Stimulated activated CD8-positive, alpha-beta memory T cell treated with anti-CD3 and anti-CD28 coated beads, Interleukin-4, amount 100 ng/mL, for 24 hours (primary cell): Measurements from ENCODE around the gene YBX1.
A peak's percentile ranks its signal among the peaks of the same experiment; 100 is the strongest.

Experiments
- DNase-seq: peaks from one replicate; pipeline ENCODE4 v3.0.0-alpha.2; 2020; ENCODE audit warnings: low read depth

The YBX1 gene

DNA sequence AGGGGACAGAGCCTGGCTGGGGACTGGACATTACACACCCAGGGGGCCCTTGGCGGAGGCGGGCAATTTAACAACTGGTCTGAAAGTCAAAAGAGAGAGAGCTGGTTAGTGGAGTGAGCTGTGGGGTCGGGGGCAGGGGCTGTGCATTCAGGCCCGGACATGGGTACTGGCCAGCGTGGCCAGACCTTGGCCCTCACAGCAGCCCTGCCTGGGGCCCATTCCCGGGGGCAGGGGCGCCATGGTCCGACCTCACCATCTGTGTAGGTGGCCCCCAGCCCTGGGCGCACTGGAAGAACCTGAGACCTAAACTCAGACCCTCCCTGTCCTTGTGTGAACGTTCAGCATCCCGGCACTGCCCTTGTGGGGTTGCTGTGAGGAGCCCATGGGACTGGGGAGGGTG is 52.8 kb downstream of the YBX1 start:
- DNase-seq: no peak

DNA sequence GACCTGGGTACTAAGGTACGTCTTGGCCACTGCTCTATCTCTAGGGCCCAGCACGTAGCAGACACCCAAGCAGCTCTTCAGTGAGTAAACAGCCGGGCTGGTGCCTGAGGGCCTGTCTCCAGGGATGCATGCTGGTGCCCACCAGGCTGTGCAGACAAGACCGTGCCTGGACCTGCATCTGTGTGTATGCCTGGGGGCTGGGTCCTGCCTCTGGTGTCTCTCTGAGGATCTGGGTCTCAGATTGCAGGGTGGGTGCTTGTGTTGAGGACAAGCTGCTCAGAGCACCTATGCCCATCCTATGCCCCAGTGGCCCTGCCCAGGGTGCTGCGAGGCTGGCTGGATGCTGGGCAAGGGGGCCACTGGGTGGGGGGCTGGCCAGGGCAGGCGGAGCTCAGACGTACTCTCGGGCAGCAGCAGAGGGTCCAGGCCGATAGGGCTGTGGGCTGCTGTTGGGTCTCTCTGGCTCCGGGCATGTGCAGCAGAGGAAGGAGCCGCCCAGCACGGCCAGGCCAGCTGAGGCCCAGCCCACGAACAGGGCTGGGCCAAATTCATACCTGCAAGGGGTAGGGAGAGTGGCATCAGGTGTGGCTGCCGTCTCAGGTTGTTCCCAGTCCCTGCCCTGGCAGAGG is 53.4 kb downstream of the YBX1 start:
- DNase-seq: no peak

GRCh38 chr1:42736152-42736551 is 53.9 kb downstream of the YBX1 start:
- no peak for DNase-seq

- no peak for DNase-seq
These were observed 54.5 kb downstream of the YBX1 start for GRCh38 chr1:42736571-42737200.

- DNase-seq: no peak
These were observed 55.0 kb downstream of the YBX1 start for GRCh38 chr1:42737257-42737656.

- no peak for DNase-seq
These were observed 55.9 kb downstream of the YBX1 start for GRCh38 chr1:42737986-42738677.

GRCh38 chr1:42738678-42739226 is 56.5 kb downstream of the YBX1 start:
- no peak for DNase-seq

GRCh38 chr1:42739753-42740700 is 57.8 kb downstream of the YBX1 start, which contains the start of gene CLDN19:
CLDN19 (minus strand) TSS chr1:42740236; CDS start chr1:42740063, 173 bp downstream.
- no peak for DNase-seq

DNA sequence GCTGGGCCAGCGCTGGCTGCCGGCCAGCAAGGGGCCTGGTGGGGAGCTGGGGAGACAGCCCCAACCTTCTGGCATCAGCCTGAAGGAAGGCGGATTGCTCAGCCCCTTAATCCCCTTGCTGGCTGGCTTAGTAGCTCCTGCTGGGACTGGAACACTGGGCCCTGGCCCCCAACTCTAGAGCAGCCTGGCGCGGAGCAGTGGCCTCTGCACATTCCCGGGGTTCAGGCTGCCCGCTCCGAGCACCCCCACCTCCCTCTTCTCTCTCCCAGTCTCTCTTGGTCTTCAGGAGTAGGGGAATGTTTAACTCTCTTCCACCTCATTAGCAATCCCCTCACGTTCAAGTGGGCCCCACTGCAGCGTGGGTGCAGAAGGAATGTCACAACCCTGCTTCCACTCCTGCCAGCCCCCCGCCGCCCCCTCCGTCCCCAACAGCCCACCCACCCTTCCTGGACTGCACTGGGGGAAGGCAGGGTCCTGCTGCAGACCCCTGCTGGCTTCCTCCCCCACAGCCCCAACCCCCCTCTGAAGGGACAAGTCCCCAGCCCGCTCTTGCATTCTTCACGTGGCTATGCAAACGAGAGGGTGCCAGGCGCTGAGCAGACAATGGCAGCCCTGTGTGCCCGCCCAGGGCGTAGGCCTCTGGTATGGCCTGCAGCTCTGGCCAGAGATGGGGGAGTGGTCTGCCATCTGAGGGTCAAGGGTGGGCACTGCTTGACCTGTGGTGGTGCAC is 58.8 kb downstream of the YBX1 start:
- no peak for DNase-seq

GRCh38 chr1:42741706-42742105 is 59.5 kb downstream of the YBX1 start:
- no peak for DNase-seq

DNA sequence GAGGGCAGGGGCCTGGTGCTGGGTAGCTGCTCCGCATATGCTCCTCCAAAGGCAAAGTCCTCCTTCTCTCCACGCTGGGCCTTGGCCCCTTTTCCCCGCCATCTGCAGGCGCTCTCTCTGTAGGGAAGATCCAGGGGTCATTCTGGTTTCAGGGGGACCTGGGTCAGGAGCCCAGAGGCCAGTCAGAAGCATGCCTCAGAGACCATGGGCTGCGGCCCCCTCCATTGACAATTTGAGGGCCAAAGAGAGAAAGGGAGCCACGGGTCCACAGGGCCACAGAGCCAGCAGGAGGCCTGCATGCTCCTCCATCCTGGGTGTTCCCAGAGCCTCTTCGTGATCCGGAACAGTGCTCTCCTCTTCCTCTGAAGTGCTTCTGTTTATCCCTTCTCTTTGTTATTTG is 59.9 kb downstream of the YBX1 start:
- DNase-seq: no peak

GRCh38 chr1:42742617-42743316 is 60.5 kb downstream of the YBX1 start:
- no peak for DNase-seq

GRCh38 chr1:42743317-42744147 is 61.3 kb downstream of the YBX1 start:
- DNase-seq: no peak

DNA sequence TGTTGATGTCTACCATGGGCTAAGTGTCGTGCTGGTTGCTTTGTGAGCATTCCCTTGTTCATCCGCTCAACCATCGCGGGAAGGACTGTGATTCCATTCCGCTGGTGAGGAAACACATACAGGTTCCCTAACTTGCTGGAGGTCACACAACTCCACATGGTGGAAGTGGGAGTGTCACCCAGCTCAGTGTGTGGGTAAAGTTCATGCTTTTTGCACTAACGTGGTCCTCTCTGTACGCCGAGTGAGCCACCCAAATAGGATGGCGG is 61.9 kb downstream of the YBX1 start:
- no peak for DNase-seq

- no peak for DNase-seq
These were observed 63.6 kb downstream of the YBX1 start for GRCh38 chr1:42745851-42746250.

- no peak for DNase-seq
These were observed 64.4 kb downstream of the YBX1 start for GRCh38 chr1:42746436-42747105.

DNA sequence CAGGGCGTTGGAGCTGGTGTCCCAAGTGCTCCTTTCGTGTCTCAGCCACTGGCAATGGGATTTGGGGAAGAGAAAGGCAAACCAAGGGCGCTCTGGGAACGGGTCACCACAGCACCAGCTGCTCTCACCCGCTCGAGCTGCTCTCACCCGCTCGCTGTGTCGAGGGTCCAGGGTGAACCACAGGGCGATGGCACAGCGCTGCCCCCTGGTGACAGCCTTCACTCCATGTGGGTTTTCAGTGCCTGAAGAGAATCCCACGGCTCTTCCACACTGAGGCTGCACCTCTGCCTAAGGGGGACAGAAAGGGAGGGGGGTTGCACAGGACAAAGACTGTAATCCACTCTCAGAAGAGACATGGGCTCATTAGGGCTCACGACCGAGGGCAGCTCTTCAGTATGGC is 64.9 kb downstream of the YBX1 start:
- DNase-seq: peak; percentile 27

- no peak for DNase-seq
These were observed 65.8 kb downstream of the YBX1 start for GRCh38 chr1:42748021-42748420.
